Ovary (tissue), 9 donors: ENCODE results near the gene PSMD5. TPM values are rescaled to one million over a fixed set of nuclear protein-coding genes. Genes with fewer than 3 reads are reported as not detected.

ENCODE experiments used
- DNase-seq, 5 donors: peaks; one replicate each; pipeline ENCODE4 v3.0.0-alpha.2; 2019 to 2020
- H3K27ac ChIP-seq, 2 donors: fragments of 200-600 bp; one replicate each; pipeline versions ENCODE4 v1.5.1 to v1.8.0; 2019 to 2022
- H3K27me3 ChIP-seq: fragments of 200-600 bp; one replicate; pipeline ENCODE4 v1.8.0; 2022
- H3K36me3 ChIP-seq: fragments of 200-600 bp; sonication (generic); one replicate; pipeline ENCODE4 v1.5.1; 2019
- H3K4me1 ChIP-seq: one replicate; pipeline ENCODE4 v1.8.1; 2013; ENCODE audit warnings: mild to moderate bottlenecking, moderate library complexity; ENCODE audit not compliant: insufficient read depth
- H3K4me3 ChIP-seq: fragments of 200-600 bp; sonication (generic); one replicate; pipeline ENCODE4 v1.5.1; 2017
- H3K9me3 ChIP-seq, 2 donors: fragments of 200-600 bp in 1 of 2; sonication (generic) in 1 of 2; one replicate each; pipeline versions ENCODE4 v1.5.1 to v1.8.1; 2013 to 2019; ENCODE audit warnings: mild to moderate bottlenecking in 1 of 2, moderate library complexity in 1 of 2
- EP300 ChIP-seq: sonication (generic); formaldehyde crosslinking; IDR thresholded peaks from one replicate; pipeline ENCODE4 v1.6.1; 2017; ENCODE audit warnings: antibody characterized with exemption
- POLR2A ChIP-seq: fragments of 450-650 bp; IDR thresholded peaks from one replicate; pipeline ENCODE4 v1.6.1; 2017; ENCODE audit warnings: antibody characterized with exemption, mild to moderate bottlenecking, moderate library complexity
- WGBS, 3 donors: extraction: QIAGEN DNeasy Blood & Tissue Kit in 1 of 3; methylation state at CpG; one replicate each; pipeline versions ENCODE4 v1.1.5 to v1.1.7; 2013 to 2017; 5-methylcytosine and 5-hydroxymethylcytosine counted together
- intact Hi-C, 4 donors: fragments of 100-400 bp; cut with DNase I; formaldehyde crosslinking; loops; one replicate each; pipeline versions ENCODE4 v1.11.0 to v1.15.1; 2022 to 2023
- polyA plus RNA-seq, 2 donors: library from polyadenylated mRNA; stranded (reverse); fragments of 200-250 nt in 1 of 2; fragments of 350-450 nt in 1 of 2; fragmentation: Illumina TruSeq in 1 of 2; extraction: RNeasy Lipid Tissue Mini Kit (QIAGEN cat#74804) in 1 of 2; gene quantifications; one replicate each; pipeline ENCODE4 v1.2.3, GENCODE V29; 2013 to 2014
- total RNA-seq, 7 donors: library from RNA; depleted of rRNA in 2 of 7; stranded (reverse); fragments of >200 nt in 2 of 7; fragmentation: NEBNext Ultra II Directional in 3 of 7; extraction: Animal tissue kit (Norgen Biotek cat#: 25700) in 3 of 7; gene quantifications; one replicate each; pipeline versions ENCODE4 v1.1.0 to v1.2.4, GENCODE V29; 2016 to 2023
- TF ChIP-seq, protein P1 (sequence below), 3 donors: fragments of 450-650 bp in 2 of 3; fragments of 200-600 bp in 1 of 3; IDR thresholded peaks; one replicate each; pipeline versions ENCODE4 v1.5.1 to v1.8.0; 2016 to 2022; ENCODE audit warnings: antibody characterized with exemption in 3 of 3, mild to moderate bottlenecking in 1 of 3
- donor health status: DM: no; HTN: no; CAD: no; lungs with moderate emphysema.
- donor health status: DM: no; HTN: no; CAD: no.
- donor health status: Bipolar disorder and iron deficiency.
- donor health status: DM: yes; HTN: yes; CAD: no.
- donor health status: DM: no; HTN: no; CAD: no.
- donor health status: DM: yes; HTN: yes; CAD: no.

PSMD5 gene
- total and polyA plus RNA-seq, 9 donors = 13.4 to 49.2 (median 36.9) TPM

DNA sequence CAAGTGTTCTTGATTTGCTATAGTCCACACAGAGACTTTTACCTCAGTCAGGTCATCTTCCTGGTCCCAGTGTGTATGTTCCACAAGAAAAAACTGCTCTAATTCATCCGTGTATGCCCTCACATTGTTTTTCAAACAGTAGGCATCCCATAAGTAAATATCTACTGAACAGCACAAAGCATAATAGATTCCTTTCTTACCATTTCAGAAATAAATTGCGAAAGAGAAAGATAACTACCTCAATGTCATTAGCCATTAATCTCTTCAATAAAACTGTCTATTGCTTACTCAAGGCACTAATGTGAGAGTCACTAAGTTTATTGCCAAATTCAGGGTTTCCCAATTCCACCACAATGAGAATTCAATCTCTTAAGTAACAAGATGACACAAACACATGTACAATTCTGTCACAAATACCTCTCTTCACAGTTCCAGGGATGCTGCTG lies 59.1 kb downstream of the PSMD5 start:
- intact Hi-C loops = no loop called here
- no peaks in the 10 kb centered on the region for H3K36me3 ChIP-seq
- no peaks in the 10 kb centered on the region for H3K27me3 ChIP-seq
- 56 to 69% (median 62%) methylated on average over 2 of the region's 2 CpGs for WGBS, 3 donors
- H3K4me3 ChIP-seq = no peak overlapping the region
- no peaks in the 10 kb centered on the region for H3K9me3 ChIP-seq
- TF ChIP-seq EP300 (no peak), POLR2A (no peak)
- TF ChIP-seq, protein P1, sequence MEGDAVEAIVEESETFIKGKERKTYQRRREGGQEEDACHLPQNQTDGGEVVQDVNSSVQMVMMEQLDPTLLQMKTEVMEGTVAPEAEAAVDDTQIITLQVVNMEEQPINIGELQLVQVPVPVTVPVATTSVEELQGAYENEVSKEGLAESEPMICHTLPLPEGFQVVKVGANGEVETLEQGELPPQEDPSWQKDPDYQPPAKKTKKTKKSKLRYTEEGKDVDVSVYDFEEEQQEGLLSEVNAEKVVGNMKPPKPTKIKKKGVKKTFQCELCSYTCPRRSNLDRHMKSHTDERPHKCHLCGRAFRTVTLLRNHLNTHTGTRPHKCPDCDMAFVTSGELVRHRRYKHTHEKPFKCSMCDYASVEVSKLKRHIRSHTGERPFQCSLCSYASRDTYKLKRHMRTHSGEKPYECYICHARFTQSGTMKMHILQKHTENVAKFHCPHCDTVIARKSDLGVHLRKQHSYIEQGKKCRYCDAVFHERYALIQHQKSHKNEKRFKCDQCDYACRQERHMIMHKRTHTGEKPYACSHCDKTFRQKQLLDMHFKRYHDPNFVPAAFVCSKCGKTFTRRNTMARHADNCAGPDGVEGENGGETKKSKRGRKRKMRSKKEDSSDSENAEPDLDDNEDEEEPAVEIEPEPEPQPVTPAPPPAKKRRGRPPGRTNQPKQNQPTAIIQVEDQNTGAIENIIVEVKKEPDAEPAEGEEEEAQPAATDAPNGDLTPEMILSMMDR (IDR thresholded peaks at IDR 0.05) = no peak
- H3K4me1 ChIP-seq = no peaks in the 10 kb centered on the region
- H3K27ac ChIP-seq = no peak overlapping the region
- no peak for DNase-seq

DNA sequence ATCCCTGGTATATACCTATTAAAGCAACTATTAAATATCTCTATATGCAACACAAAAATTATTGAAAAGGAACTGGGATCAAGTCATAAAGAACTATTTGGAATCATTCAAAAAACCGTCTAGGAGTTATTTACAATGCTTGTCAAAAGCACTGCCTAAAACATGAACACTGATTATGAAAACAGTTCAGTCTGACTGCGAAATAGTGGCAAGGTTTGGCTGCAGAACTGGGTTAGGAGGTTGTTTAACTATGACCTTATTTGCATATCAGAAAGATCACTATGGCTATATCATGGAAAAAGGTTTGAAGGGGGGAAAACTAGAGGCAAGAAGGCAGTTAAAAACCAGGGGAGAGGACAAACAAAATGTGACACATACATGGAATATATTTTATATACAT lies 61.5 kb downstream of the PSMD5 start:
- Histone ChIP-seq H3K4me1 (no peaks in the 10 kb centered on the region), H3K27me3 (no peaks in the 10 kb centered on the region), H3K4me3 (no peak overlapping the region), H3K36me3 (no peaks in the 10 kb centered on the region), H3K27ac (no peak overlapping the region), H3K9me3 (no peaks in the 10 kb centered on the region)
- TF ChIP-seq EP300 = no peak
- TF ChIP-seq POLR2A = no peak
- TF ChIP-seq, protein P1 (IDR thresholded peaks at IDR 0.05) = no peak
- intact Hi-C loops = no loop called here
- DNase-seq = no peak
- 86 to 89% (median 89%) methylated on average over 2 of the region's 2 CpGs for WGBS, 3 donors

DNA sequence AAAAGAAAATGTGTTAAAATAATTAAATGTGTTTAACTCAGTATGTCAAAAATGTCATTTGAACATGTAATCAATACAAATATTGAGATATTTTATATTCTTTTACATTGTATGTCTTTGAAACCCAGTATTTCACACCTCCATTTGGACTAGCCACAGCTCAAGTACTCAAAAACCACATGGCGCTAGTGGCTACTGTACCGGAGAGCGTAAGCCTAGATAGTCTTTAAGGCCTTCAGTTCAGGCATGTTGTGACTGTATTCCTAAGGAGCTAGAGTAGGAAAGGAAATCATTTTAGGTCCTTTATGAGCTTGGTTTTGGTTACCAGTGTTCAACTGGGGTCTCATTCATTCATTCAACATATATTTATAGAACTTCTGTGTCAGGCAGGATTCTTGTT lies 62.4 kb downstream of the PSMD5 start:
- H3K4me3 ChIP-seq = no peak overlapping the region
- 98 to 99% (median 99%) methylated on average over 3 of the region's 3 CpGs for WGBS, 3 donors
- intact Hi-C loops = no loop called here
- no peaks in the 10 kb centered on the region for H3K4me1 ChIP-seq
- no peaks in the 10 kb centered on the region for H3K36me3 ChIP-seq
- TF ChIP-seq, protein P1 (IDR thresholded peaks at IDR 0.05) = no peak
- TF ChIP-seq EP300 (no peak), POLR2A (no peak)
- DNase-seq = no peak
- H3K9me3 ChIP-seq = no peaks in the 10 kb centered on the region
- no peaks in the 10 kb centered on the region for H3K27me3 ChIP-seq
- H3K27ac ChIP-seq = no peak overlapping the region

DNA sequence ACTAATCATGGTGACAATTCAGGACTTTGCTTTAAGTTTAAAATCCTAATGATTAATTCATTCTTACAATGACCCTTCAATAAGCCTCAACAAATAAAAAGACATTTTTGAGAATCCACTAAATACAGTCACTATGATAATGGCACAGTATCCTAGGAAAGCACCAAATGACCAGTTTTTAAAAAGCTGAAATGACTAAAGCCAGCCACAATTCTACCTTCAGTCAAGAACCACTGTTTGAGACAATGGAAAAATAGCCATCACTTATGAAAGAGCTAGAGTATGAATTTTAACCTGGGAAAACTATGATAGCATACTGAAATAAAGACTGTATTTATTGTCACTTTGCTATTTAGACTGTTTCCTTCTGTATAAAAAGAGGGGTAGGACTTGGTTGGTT lies 63.5 kb downstream of the PSMD5 start:
- DNase-seq = no peak
- intact Hi-C loops = no loop called here
- H3K27me3 ChIP-seq = no peaks in the 10 kb centered on the region
- no peaks in the 10 kb centered on the region for H3K36me3 ChIP-seq
- H3K4me1 ChIP-seq = no peaks in the 10 kb centered on the region
- H3K4me3 ChIP-seq = no peak overlapping the region
- TF ChIP-seq POLR2A (no peak), EP300 (no peak)
- TF ChIP-seq, protein P1 (IDR thresholded peaks at IDR 0.05) = no peak
- no peaks in the 10 kb centered on the region for H3K9me3 ChIP-seq
- H3K27ac ChIP-seq = no peak overlapping the region

DNA sequence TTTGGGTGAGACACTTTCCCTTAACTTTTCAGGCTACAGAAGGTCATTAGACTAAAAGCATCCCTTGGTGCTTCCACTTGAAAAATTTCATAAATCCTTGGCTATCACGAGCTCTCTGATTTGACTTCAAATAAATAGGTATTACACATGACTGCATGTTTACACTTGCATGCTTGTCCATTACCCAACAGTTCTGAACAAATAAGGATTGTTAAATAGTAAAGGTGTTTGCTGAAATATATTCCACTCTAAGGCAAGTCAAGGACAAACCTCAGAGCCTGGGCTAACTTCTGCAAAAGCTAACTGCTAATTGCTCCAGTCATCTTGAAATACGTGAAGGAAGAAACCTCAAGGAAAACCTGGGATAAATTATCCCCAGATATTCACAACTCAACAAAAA lies 64.0 kb downstream of the PSMD5 start:
- H3K27ac ChIP-seq = no peak overlapping the region
- H3K27me3 ChIP-seq = no peaks in the 10 kb centered on the region
- intact Hi-C loops = no loop called here
- WGBS, 3 donors = 87 to 92% (median 90%) methylated on average over 2 of the region's 2 CpGs
- H3K4me1 ChIP-seq = no peaks in the 10 kb centered on the region
- TF ChIP-seq, protein P1 (IDR thresholded peaks at IDR 0.05) = no peak
- TF ChIP-seq POLR2A (no peak), EP300 (no peak)
- H3K9me3 ChIP-seq = no peaks in the 10 kb centered on the region
- DNase-seq = no peak
- H3K4me3 ChIP-seq = no peak overlapping the region
- no peaks in the 10 kb centered on the region for H3K36me3 ChIP-seq
